Tibial nerve (tissue), 4 donors: ENCODE results near the gene RAB11A. TPM values are rescaled to one million over a fixed set of nuclear protein-coding genes. Genes with fewer than 3 reads are reported as not detected.
A peak's percentile ranks its signal among the peaks of the same experiment; 100 is the strongest.

Experiments used
- DNase-seq, 2 donors: peaks; one replicate each; pipeline ENCODE4 v3.0.0-alpha.2; 2019; ENCODE audit warnings: low spot score in 2 of 2
- H3K27ac ChIP-seq, 4 donors: fragments of 200-600 bp; sonication (generic) in 3 of 4; one replicate each; pipeline ENCODE4 v1.5.1; 2017 to 2019; ENCODE audit warnings: mild to moderate bottlenecking in 1 of 4
- H3K27me3 ChIP-seq, 2 donors: fragments of 200-600 bp; sonication (generic) in 1 of 2; one replicate each; pipeline versions ENCODE4 v1.5.1 to v1.6.0; 2017 to 2019
- H3K36me3 ChIP-seq, 3 donors: fragments of 200-600 bp; sonication (generic); one replicate each; pipeline ENCODE4 v1.5.1; 2018 to 2019
- H3K4me1 ChIP-seq, 4 donors: fragments of 200-600 bp; sonication (generic) in 3 of 4; one replicate each; pipeline ENCODE4 v1.5.1; 2017 to 2019
- H3K4me3 ChIP-seq, 4 donors: fragments of 200-600 bp; sonication (generic) in 3 of 4; one replicate each; pipeline ENCODE4 v1.5.1; 2017 to 2019; ENCODE audit warnings: mild to moderate bottlenecking in 1 of 4, moderate library complexity in 1 of 4
- H3K9me3 ChIP-seq, 4 donors: fragments of 200-600 bp; sonication (generic) in 3 of 4; one replicate each; pipeline ENCODE4 v1.5.1; 2017 to 2019
- CTCF ChIP-seq, 5 experiments: fragments of 200-600 bp in 3 of 5; fragments of 450-650 bp in 2 of 5; sonication (generic) in 3 of 5; IDR thresholded peaks; one replicate each; pipeline ENCODE4 v1.5.1; 2016 to 2019; ENCODE audit warnings: antibody characterized with exemption in 5 of 5, mild to moderate bottlenecking in 3 of 5, moderate library complexity in 2 of 5
- EP300 ChIP-seq, 2 donors: sonication (generic); formaldehyde crosslinking; IDR thresholded peaks; one replicate each; pipeline ENCODE4 v1.6.1; 2017; ENCODE audit warnings: antibody characterized with exemption in 2 of 2, mild to moderate bottlenecking in 1 of 2
- POLR2A ChIP-seq, 2 donors: fragments of 450-650 bp; IDR thresholded peaks; one replicate each; pipeline ENCODE4 v1.6.1; 2017; ENCODE audit warnings: antibody characterized with exemption in 2 of 2, mild to moderate bottlenecking in 2 of 2, moderate library complexity in 2 of 2
- WGBS, 2 donors: methylation state at CpG; one replicate each; pipeline ENCODE4 v1.1.5; 2018; 5-methylcytosine and 5-hydroxymethylcytosine counted together
- total RNA-seq, 4 donors: library from RNA; depleted of rRNA; stranded (reverse); fragments of >200 nt; gene quantifications; one replicate each; pipeline ENCODE4 v1.1.0, GENCODE V29; 2016

The RAB11A gene
- total RNA-seq, 4 donors from 2014 or later, result 69.9 to 140 (median 84.3) TPM

DNA sequence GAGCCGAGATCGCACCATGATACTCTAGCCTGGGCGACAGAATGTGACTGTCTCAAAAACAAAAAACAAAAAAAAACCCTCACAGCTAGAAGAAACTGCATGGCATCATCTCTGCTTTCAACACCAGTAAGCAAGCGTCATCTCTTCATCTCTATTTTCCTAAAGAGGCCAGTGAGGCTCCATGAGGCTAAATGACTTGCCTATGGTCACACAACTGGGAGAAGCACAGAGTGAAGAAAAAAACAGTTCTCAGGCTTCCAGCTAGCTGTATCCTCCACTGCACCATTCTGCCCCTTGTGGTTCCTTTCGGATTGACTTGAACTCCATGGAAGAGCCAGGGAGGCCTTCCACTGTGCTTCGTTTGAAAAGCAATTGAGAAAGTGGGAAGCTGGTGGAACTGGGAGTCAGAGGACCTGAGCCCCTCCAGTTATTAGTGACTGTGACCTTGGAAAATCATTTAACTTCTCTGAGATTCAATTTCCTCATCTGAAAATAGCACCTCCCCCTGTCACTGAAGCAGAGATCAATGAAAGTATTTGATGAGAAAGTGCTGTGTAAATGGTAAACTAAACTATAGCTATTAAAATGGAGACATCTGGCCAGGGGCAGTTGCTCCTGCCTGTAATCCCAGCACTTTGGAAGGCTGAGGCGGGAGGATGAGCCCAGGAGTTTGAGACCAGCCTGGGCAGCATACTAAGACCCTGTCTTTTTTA is 45.1 kb upstream of the RAB11A start:
- Histone ChIP-seq H3K4me3 (no peak overlapping the region), H3K9me3 (no peaks in the 10 kb centered on the region), H3K27me3 (no peaks in the 10 kb centered on the region), H3K36me3 (no peaks in the 10 kb centered on the region), H3K27ac (no peak overlapping the region), H3K4me1 (peaks cover 0 to 10% (median 5%) of the 10 kb centered on the region in 4 donors)
- peak in 1 of 2 donors; percentile 73 for DNase-seq
- 66 to 69% methylated on average over 7 of the region's 7 CpGs for WGBS, 2 donors
- TF ChIP-seq EP300 (IDR thresholded peaks at IDR 0.05) (no peak), CTCF (IDR thresholded peaks at IDR 0.05) (peak; percentile 33 to 60 (median 50)), POLR2A (IDR thresholded peaks at IDR 0.05) (no peak)

GRCh38 chr15:65824941-65825544 is 44.2 kb upstream of the RAB11A start:
- H3K9me3 ChIP-seq, result no peaks in the 10 kb centered on the region
- 64 to 67% methylated on average over 5 of the region's 5 CpGs for WGBS, 2 donors
- TF ChIP-seq EP300 (IDR thresholded peaks at IDR 0.05) (peak in 1 of 2 donors; percentile 46), POLR2A (IDR thresholded peaks at IDR 0.05) (no peak), CTCF (IDR thresholded peaks at IDR 0.05) (no peak)
- H3K4me3 ChIP-seq, result no peak overlapping the region
- H3K27ac ChIP-seq, result no peak overlapping the region
- H3K27me3 ChIP-seq, result no peaks in the 10 kb centered on the region
- H3K4me1 ChIP-seq, result peaks cover 0 to 4% (median under 1%) of the 10 kb centered on the region in 4 donors
- DNase-seq, result peak in 1 of 2 donors; percentile 64
- H3K36me3 ChIP-seq, result no peaks in the 10 kb centered on the region

GRCh38 chr15:65827065-65827464 is 42.2 kb upstream of the RAB11A start:
- H3K9me3 ChIP-seq, result no peaks in the 10 kb centered on the region
- no peak overlapping the region for H3K27ac ChIP-seq
- H3K4me3 ChIP-seq, result no peak overlapping the region
- no peaks in the 10 kb centered on the region for H3K27me3 ChIP-seq
- no peaks in the 10 kb centered on the region for H3K36me3 ChIP-seq
- WGBS, 2 donors, result 65 to 76% methylated on average over 3 of the region's 3 CpGs
- peaks cover 0 to 12% (median 0%) of the 10 kb centered on the region in 4 donors for H3K4me1 ChIP-seq
- no peak for DNase-seq
- TF ChIP-seq POLR2A (IDR thresholded peaks at IDR 0.05) (no peak), EP300 (IDR thresholded peaks at IDR 0.05) (no peak), CTCF (IDR thresholded peaks at IDR 0.05) (no peak)

DNA sequence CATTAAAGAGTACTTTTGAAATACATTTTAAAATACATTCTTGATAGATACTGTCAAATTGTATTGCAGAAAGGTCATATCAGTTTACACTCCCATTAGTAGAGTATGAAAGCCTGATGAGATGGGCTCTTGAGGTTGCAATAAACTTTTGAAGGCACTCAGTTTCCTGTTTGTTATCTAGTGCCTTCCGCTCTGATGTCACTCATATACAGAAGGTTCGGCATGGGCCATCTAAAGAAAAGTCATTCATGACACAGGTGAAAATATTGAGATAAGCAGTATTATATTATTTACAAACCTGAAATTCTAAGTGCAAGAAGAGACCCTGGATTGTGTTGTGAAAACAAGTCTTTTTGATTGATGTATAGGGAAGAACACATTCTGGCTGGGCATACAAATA is 40.7 kb upstream of the RAB11A start:
- Histone ChIP-seq H3K27ac (peak overlapping the region in 1 of 4 donors; percentile 22), H3K4me1 (peaks cover 0 to 27% (median 14%) of the 10 kb centered on the region in 4 donors), H3K9me3 (no peaks in the 10 kb centered on the region), H3K36me3 (no peaks in the 10 kb centered on the region), H3K4me3 (no peak overlapping the region), H3K27me3 (no peaks in the 10 kb centered on the region)
- TF ChIP-seq EP300 (IDR thresholded peaks at IDR 0.05) (no peak), POLR2A (IDR thresholded peaks at IDR 0.05) (no peak), CTCF (IDR thresholded peaks at IDR 0.05) (no peak)
- DNase-seq, result no peak
- WGBS, 2 donors, result 93 to 100% methylated on average over 2 of the region's 2 CpGs

GRCh38 chr15:65829130-65829764 is 40.0 kb upstream of the RAB11A start:
- no peaks in the 10 kb centered on the region for H3K27me3 ChIP-seq
- H3K27ac ChIP-seq, result peak overlapping the region in 1 of 4 donors; percentile 22
- peaks cover 0 to 33% (median 20%) of the 10 kb centered on the region in 4 donors for H3K4me1 ChIP-seq
- no peak overlapping the region for H3K4me3 ChIP-seq
- WGBS, 2 donors, result 71 to 73% methylated on average over 7 of the region's 7 CpGs
- no peak for DNase-seq
- no peaks in the 10 kb centered on the region for H3K36me3 ChIP-seq
- H3K9me3 ChIP-seq, result no peaks in the 10 kb centered on the region
- TF ChIP-seq EP300 (IDR thresholded peaks at IDR 0.05) (no peak), CTCF (IDR thresholded peaks at IDR 0.05) (peak; percentile 15 to 43 (median 30)), POLR2A (IDR thresholded peaks at IDR 0.05) (no peak)
